ENCODE data around the gene C2CD2. TPM values are rescaled to one million over a fixed set of nuclear protein-coding genes. Genes with fewer than 3 reads are reported as not detected.
A peak's percentile ranks its signal among the peaks of the same experiment; 100 is the strongest.

Gene C2CD2
- total and polyA plus RNA-seq, 10 of the 15 experiments (the other 5 are each of a cell fraction or from before 2014, with no cell fraction given) = 2.2 to 30.9 (median 9.9) TPM

DNA sequence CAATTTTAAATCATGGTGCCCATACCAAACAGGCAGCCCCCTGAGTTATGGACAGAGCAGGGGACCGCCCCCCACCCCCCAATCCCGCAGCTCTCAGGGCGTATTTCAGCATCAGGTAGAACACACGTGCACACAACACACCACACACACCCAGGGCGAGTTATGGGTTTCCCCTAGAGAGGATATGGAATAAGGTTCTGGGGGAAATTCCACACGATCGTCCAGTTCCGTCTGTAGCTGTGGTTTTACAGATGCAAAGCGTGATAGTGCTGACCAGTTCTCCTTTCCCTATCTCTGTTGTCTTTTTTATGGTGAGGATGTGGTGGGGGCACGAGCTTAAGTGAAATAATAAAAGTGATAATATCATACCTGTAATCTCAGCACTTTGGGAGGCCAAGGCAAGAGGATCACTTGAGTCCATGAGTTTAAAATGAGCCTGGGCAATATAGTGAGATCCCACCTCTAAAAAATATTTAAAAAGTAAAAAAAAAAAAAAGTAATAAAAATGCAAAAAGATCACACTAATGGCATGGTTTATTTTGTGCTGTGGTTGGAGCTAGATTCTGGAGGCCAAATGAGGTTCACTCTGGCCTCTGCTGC, 25.1 kb downstream of the C2CD2 start (continued):
- TF ChIP-seq NR2F1 (conservative IDR thresholded peaks at IDR 0.05) (peak; percentile 47; the same call in 1 of the 2 replicates), ASH2L (IDR thresholded peaks at IDR 0.05; ENCODE audit: borderline replicate concordance, low read depth) (no peak), SUZ12 (IDR thresholded peaks at IDR 0.05; ENCODE audit: unreplicated experiment) (no peak), POLR2AphosphoS2 (IDR thresholded peaks at IDR 0.05; ENCODE audit: low read depth, low read length) (no peak), ZNF274 (IDR thresholded peaks at IDR 0.05; ENCODE audit: insufficient read depth, insufficient read length) (no peak), NFIC (IDR thresholded peaks at IDR 0.05; ENCODE audit: low read depth, low read length) (peak; percentile 78; the same call in 1 of the 2 replicates), RCOR1 (conservative IDR thresholded peaks at IDR 0.05; ENCODE audit: low read depth, low read length) (peak; percentile 76; the same call in 1 of the 2 replicates), GATAD2B (conservative IDR thresholded peaks at IDR 0.05; ENCODE audit: low read depth) (peak; percentile 54; the same call in 1 of the 2 replicates), ETV6 (conservative IDR thresholded peaks at IDR 0.05 in 1 of 2, IDR thresholded peaks at IDR 0.05 in 1 of 2; ENCODE audit: borderline replicate concordance in 1 of 2, low read depth in 1 of 2) (peak in 1 of 2 experiments; percentile 48; a peak in 1 of 4 replicates), SMARCA5 (IDR thresholded peaks at IDR 0.05) (peak; percentile 56)
- TF ChIP-seq, protein P1, sequence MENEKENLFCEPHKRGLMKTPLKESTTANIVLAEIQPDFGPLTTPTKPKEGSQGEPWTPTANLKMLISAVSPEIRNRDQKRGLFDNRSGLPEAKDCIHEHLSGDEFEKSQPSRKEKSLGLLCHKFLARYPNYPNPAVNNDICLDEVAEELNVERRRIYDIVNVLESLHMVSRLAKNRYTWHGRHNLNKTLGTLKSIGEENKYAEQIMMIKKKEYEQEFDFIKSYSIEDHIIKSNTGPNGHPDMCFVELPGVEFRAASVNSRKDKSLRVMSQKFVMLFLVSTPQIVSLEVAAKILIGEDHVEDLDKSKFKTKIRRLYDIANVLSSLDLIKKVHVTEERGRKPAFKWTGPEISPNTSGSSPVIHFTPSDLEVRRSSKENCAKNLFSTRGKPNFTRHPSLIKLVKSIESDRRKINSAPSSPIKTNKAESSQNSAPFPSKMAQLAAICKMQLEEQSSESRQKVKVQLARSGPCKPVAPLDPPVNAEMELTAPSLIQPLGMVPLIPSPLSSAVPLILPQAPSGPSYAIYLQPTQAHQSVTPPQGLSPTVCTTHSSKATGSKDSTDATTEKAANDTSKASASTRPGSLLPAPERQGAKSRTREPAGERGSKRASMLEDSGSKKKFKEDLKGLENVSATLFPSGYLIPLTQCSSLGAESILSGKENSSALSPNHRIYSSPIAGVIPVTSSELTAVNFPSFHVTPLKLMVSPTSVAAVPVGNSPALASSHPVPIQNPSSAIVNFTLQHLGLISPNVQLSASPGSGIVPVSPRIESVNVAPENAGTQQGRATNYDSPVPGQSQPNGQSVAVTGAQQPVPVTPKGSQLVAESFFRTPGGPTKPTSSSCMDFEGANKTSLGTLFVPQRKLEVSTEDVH (IDR thresholded peaks at IDR 0.05; ENCODE audit: low read depth, partially characterized antibody) = no peak
- TF ChIP-seq, protein P2, sequence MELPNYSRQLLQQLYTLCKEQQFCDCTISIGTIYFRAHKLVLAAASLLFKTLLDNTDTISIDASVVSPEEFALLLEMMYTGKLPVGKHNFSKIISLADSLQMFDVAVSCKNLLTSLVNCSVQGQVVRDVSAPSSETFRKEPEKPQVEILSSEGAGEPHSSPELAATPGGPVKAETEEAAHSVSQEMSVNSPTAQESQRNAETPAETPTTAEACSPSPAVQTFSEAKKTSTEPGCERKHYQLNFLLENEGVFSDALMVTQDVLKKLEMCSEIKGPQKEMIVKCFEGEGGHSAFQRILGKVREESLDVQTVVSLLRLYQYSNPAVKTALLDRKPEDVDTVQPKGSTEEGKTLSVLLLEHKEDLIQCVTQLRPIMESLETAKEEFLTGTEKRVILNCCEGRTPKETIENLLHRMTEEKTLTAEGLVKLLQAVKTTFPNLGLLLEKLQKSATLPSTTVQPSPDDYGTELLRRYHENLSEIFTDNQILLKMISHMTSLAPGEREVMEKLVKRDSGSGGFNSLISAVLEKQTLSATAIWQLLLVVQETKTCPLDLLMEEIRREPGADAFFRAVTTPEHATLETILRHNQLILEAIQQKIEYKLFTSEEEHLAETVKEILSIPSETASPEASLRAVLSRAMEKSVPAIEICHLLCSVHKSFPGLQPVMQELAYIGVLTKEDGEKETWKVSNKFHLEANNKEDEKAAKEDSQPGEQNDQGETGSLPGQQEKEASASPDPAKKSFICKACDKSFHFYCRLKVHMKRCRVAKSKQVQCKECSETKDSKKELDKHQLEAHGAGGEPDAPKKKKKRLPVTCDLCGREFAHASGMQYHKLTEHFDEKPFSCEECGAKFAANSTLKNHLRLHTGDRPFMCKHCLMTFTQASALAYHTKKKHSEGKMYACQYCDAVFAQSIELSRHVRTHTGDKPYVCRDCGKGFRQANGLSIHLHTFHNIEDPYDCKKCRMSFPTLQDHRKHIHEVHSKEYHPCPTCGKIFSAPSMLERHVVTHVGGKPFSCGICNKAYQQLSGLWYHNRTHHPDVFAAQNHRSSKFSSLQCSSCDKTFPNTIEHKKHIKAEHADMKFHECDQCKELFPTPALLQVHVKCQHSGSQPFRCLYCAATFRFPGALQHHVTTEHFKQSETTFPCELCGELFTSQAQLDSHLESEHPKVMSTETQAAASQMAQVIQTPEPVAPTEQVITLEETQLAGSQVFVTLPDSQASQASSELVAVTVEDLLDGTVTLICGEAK (IDR thresholded peaks at IDR 0.05; ENCODE audit: borderline replicate concordance) = no peak
- TF ChIP-seq, protein P3, sequence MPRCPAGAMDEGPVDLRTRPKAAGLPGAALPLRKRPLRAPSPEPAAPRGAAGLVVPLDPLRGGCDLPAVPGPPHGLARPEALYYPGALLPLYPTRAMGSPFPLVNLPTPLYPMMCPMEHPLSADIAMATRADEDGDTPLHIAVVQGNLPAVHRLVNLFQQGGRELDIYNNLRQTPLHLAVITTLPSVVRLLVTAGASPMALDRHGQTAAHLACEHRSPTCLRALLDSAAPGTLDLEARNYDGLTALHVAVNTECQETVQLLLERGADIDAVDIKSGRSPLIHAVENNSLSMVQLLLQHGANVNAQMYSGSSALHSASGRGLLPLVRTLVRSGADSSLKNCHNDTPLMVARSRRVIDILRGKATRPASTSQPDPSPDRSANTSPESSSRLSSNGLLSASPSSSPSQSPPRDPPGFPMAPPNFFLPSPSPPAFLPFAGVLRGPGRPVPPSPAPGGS (IDR thresholded peaks at IDR 0.05; ENCODE audit: borderline replicate concordance, insufficient read depth, low read depth, low read length, poor library complexity, severe bottlenecking) = peak; percentile 34
- TF ChIP-seq, protein P4, sequence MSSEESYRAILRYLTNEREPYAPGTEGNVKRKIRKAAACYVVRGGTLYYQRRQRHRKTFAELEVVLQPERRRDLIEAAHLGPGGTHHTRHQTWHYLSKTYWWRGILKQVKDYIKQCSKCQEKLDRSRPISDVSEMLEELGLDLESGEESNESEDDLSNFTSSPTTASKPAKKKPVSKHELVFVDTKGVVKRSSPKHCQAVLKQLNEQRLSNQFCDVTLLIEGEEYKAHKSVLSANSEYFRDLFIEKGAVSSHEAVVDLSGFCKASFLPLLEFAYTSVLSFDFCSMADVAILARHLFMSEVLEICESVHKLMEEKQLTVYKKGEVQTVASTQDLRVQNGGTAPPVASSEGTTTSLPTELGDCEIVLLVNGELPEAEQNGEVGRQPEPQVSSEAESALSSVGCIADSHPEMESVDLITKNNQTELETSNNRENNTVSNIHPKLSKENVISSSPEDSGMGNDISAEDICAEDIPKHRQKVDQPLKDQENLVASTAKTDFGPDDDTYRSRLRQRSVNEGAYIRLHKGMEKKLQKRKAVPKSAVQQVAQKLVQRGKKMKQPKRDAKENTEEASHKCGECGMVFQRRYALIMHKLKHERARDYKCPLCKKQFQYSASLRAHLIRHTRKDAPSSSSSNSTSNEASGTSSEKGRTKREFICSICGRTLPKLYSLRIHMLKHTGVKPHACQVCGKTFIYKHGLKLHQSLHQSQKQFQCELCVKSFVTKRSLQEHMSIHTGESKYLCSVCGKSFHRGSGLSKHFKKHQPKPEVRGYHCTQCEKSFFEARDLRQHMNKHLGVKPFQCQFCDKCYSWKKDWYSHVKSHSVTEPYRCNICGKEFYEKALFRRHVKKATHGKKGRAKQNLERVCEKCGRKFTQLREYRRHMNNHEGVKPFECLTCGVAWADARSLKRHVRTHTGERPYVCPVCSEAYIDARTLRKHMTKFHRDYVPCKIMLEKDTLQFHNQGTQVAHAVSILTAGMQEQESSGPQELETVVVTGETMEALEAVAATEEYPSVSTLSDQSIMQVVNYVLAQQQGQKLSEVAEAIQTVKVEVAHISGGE (CRISPR knock-in tag; IDR thresholded peaks at IDR 0.05) = no peak
- TF ChIP-seq, protein P5, sequence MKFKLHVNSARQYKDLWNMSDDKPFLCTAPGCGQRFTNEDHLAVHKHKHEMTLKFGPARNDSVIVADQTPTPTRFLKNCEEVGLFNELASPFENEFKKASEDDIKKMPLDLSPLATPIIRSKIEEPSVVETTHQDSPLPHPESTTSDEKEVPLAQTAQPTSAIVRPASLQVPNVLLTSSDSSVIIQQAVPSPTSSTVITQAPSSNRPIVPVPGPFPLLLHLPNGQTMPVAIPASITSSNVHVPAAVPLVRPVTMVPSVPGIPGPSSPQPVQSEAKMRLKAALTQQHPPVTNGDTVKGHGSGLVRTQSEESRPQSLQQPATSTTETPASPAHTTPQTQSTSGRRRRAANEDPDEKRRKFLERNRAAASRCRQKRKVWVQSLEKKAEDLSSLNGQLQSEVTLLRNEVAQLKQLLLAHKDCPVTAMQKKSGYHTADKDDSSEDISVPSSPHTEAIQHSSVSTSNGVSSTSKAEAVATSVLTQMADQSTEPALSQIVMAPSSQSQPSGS (IDR thresholded peaks at IDR 0.05; ENCODE audit: low read length) = no peak; the same call in 1 of the 2 replicates

Measured in GM12878 (cell line).